HG02973 (cell line): ENCODE data around the gene ETV6.
A peak's percentile ranks its signal among the peaks of the same experiment; 100 is the strongest.

Source experiments
- ATAC-seq: cut with Tn5 transposase; IDR thresholded peaks from one replicate; pipeline ENCODE4 v1.9.1; 2021; ENCODE audit warnings: moderate library complexity; ENCODE audit not compliant: unreplicated experiment

ETV6 gene

GRCh38 chr12:11642785-11643184 is 6.7 kb upstream of the ETV6 start:
- no peak for ATAC-seq

- ATAC-seq: no peak
Observed at GRCh38 chr12:11645391-11645790, 4.1 kb upstream of the ETV6 start.

- ATAC-seq: peak; percentile 32
Observed at GRCh38 chr12:11648514-11649412, 711 bp upstream of the ETV6 start.

- ATAC-seq: no peak
Observed at GRCh38 chr12:11650286-11651281, 1.1 kb downstream of the ETV6 start.

- ATAC-seq: no peak
Observed at GRCh38 chr12:11651381-11651780, 1.9 kb downstream of the ETV6 start.

- no peak for ATAC-seq
Observed at GRCh38 chr12:11651785-11652184, 2.3 kb downstream of the ETV6 start.

GRCh38 chr12:11652351-11653040 is 3.0 kb downstream of the ETV6 start:
- no peak for ATAC-seq

- ATAC-seq: no peak
Observed at GRCh38 chr12:11653215-11653753, 3.8 kb downstream of the ETV6 start.

- ATAC-seq: no peak
Observed at GRCh38 chr12:11654338-11654737, 4.9 kb downstream of the ETV6 start.

GRCh38 chr12:11654802-11655201 is 5.3 kb downstream of the ETV6 start:
- no peak for ATAC-seq

- no peak for ATAC-seq
Observed at GRCh38 chr12:11655842-11656241, 6.4 kb downstream of the ETV6 start.

GRCh38 chr12:11656550-11656949 is 7.1 kb downstream of the ETV6 start:
- no peak for ATAC-seq

GRCh38 chr12:11657511-11657910 is 8.0 kb downstream of the ETV6 start:
- ATAC-seq: no peak

GRCh38 chr12:11658791-11659190 is 9.3 kb downstream of the ETV6 start:
- ATAC-seq: no peak

- ATAC-seq: no peak
Observed at GRCh38 chr12:11660624-11661023, 11.2 kb downstream of the ETV6 start.

GRCh38 chr12:11661491-11662089 is 12.1 kb downstream of the ETV6 start:
- no peak for ATAC-seq

GRCh38 chr12:11662369-11662768 is 12.9 kb downstream of the ETV6 start:
- ATAC-seq: no peak

GRCh38 chr12:11663130-11663529 is 13.7 kb downstream of the ETV6 start:
- no peak for ATAC-seq

- ATAC-seq: no peak
Observed at GRCh38 chr12:11664101-11664500, 14.6 kb downstream of the ETV6 start.
